ENCODE results near the gene NOS1.
"Not testable (repeated sequence)": the region's sequence is repeated elsewhere in the genome, so short reads cannot be mapped to it uniquely, and the experiment has no call there.

Gene NOS1

DNA sequence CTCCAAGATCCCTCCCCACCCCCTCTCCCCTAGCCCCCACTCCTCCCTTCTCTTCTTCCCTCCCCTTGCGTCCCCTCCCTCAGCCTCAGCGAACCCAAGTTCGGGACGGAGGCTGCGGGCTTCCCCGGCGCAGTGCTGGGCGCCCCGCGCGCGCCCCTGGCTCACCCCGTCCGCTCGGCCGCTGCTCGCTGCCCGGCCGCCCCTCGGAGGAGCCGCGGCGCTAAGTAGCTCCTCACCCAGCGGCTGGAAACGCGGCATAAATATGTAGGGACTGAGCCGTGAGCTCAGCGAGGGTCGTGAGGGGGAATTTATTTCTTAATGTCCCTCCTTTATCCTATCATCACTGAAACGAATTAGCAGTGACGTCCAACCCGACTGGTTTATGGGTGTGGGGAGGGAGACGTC lies at the start of gene NOS1:
Gene NOS1, minus strand, starts transcription at position 280 of the 405 bp plus-strand sequence. CDS start 30,557 bp downstream, outside the sequence.
- DNase-seq: no peak

DNA sequence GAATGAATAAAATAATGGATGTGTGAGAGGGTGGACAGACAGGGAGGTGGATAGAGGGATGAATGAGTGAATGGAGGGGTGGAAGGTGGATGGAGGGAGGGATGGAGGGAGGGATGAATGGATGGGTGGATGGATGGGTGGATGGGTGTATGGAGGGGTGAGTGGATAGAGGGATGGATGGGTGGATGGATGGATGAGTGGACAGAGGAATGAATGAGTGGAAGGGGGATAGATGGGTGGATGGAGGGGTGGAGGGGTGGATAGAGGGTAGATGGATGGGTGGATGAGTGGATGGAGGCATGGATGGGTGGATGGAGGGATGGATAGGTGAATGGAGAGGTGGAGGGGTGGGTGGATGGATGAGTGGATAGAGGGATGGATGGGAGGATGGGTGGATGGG lies 47.9 kb upstream of the NOS1 start:
- DNase-seq: no peak

DNA sequence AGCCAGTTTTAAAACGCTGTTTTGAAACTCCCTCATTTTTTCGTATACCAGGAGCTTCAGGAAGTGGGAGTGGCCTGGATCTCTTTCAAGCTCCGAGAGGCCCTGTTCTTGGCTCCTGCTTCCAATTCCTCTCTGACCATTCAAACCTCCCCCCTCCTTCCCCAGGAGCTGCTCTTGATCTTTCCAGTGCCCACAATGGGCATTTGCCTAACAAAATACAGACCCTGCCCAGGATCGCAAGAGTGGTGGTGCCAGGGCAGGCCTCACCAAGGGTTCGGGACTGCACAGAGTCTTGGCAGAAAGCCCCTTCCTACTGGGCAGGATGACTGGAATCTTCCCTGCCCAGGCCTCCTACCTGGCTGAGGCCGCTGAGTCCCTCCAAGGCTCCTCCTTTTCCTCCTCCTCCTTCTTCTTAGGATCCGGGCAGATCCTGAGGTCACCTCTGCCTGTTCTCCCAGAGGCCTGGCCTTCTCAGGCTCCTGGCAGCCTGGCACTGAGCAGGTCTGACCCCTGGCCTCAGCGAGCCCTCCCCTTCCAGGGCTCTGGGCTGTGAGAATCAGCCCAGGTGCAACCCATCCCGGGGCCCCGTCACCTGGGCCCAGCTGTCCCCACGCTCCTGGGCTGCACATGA lies 46.9 kb upstream of the NOS1 start:
- no peak for DNase-seq

DNA sequence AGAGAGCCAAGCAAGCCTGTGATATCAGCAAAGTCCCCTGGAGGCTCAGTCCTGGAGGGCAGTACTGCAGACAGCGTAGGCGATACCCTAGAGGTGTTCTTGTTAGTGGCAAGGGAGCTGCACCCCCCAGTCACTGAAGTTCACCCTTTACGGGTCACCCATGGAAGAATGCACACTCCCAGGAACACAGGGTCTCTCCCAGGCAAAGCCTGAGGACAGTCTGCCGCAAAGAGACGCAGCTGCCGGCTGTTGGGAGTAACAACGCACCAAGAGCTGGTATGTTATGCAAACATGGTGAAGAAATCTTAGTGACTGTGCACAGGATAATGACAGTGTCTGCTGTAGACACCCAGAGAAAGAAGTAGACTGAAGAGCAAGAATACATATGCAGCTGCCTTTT lies 43.5 kb upstream of the NOS1 start:
- no peak for DNase-seq

DNA sequence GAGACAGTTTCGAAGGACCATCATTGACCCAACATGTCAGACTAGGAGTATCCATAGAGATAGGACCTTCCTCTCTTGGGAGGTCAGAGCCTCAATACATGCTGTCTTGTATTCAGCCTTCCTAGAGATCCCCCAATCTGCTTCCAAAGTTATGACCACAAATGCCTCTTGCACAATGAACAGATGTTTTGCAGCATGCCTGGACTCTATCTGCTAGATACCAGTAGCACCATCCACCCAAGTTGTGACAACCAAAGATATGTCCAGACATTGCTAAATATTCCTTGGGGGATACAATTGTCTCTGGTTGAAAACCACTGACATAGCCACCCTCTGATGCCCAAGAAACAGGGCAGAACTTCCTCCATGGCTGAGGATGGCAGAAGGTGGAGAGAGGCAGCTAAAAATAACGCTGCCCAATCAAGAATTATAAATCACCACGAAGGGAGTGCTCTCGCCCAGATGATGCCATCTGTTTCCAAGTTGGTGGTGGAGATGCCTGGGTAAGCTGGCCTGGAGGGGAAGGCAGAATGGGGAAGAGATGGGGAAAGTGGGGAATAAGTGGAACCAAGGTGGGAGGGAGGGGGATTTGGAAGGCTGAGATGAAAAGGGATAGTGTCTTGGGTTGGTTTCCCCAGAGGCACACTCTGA lies 42.9 kb upstream of the NOS1 start:
- DNase-seq: no peak

DNA sequence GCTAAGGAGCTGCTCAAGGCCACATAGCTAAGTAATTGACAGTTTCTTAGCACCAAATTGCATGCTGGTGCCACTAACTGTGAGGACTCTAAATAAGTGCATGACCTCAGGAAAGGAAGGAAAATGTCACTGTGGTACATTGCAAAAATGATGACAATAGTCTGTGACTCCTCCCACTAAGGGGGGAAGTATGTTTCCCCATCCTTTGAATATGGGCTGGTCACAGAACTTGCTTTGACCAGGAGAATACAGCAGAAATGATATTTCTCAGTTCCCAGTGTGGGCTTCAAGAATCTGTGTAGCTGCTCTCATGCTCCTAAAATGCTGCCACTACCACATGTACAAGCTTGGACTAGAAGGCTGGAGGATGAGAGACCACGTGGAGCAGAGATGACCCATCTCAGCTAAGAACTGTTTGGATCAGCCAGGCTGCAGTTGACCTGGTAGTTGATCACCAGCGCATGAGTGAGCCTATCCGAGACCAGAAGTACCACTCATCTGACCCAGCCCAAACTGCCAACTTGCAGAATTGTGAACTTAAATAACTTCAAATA lies 42.2 kb upstream of the NOS1 start:
- DNase-seq: no peak

DNA sequence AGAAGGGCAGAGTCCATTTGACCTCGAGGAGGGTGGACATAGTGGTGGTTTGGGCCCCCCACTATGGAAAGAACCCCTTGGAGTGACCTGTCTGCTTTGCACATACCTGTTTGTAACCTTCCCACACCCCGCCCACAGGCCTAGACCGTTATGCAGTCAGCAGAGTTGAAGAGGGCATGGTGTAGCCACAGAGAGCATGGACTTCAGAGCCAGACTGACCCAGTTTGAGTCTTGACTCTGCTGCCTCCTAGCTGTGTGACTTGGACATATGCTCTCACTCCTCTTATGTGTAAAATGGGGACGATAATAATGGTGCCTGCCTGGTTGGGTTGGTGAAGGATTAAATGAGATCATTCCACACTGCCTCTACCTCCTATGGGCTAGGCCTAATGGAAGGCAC lies 40.9 kb upstream of the NOS1 start:
- DNase-seq: no peak

DNA sequence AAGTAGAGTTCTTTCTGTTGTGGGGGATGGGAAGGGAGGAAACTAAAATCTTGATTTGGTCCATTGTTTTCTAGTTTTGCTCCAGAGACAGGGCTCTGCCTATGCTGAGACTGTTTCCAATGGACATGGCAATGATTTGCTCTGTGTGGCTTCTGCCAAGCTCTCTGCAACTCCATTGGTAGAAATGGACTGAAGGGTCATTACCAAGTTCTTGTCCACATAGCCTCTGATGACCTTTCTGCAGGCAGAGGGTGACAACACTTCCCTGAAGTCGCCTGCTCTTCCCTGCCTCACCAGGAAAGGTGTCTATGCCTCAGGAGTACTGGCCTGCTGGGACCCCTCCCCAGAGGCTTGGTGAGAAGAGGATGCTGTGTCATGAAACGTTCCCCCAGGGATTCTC lies 39.5 kb upstream of the NOS1 start:
- DNase-seq: no peak

DNA sequence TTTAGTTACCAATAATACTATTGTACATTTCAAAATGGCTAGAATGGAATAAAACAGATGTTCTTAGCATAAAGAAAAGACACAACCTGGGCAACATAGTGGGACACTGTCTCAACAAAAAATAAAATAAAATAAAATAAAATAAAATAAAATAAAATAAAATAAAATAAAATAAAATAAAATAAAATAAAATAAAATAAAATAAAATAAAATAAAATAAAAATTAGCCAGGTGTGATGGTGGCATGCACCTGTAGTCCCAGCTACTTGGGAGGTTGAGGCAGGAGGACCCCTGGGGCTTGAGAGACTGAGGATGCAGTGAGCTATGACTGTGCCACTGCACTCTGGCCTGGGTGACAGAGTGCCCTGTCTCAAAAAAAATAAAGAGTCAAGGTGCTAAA lies 37.1 kb upstream of the NOS1 start:
- DNase-seq: not testable (repeated sequence)

DNA sequence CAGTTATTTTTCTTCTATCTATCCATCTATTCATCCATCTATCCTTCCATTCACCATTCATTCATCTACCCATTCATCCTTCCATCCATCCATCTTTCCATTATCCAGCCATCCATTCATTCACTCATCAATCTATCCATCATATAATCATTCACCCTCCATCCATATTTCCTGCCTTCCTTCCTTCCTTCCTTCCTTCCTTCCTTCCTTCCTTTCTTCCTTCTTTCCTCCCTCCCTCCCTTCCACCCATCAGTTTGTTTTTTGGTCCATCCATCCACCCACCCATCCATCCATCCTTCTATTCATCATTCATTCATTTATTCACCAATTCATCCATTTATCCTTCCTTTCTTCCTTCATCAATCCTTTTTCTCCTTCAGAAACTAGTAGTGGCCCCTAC lies 34.3 kb upstream of the NOS1 start:
- no peak for DNase-seq

DNA sequence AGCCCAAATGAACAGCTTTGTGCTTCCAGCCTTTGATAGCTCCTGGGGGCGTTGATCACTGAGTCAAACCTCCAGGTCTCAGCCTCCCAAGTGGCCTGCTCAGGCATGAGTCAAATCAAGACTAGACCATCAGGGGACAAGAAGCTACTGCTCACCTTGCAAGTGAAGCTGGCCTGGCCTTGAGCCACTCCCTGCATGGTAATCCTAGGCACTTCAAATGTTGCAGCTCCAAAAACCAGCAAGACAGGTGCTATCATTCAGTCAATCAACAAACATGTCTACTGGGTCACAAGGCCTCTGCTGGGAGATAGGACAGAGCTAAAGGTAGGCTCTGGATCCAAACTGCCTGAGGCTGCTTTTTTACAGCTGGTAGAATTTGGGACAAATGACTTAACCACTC lies 33.1 kb upstream of the NOS1 start:
- DNase-seq: no peak

DNA sequence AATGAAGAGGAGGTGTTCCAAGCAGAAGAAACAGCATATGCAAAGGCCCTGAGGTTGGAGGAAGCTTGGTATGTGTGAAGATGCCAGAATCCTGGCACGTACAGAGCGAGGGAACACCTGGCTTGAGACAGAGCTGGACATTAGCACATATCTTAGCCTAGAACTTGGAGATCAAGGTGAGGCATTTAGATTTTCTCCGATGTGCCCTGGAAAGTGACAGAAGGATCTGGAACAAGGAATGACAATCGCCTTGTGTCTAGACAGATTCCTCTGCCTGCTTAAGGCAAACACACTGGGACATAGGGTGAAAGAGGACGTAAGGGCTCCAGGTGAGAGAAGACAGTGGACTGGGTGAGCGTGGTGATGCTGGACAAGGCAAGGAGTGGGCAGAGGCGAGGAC lies 32.2 kb upstream of the NOS1 start:
- no peak for DNase-seq

DNA sequence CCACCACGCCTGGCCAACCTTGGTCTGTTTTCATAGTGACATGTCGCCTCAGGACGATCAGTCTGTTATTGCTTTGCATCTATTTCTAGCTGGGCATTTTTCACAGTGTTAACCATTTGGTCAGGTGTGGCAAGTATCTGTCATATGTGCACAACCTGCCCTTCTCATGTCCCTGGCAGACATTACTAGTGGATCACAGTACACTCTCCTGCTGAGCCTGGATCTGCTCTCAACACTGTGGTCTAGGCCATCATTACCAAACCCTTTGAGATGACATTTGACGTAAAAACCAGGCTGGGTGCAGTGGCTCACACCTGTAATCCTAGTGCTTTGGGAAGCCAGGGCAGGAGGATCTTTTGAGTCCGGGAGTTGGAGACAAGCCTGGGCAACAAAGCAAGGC lies 29.4 kb upstream of the NOS1 start:
- DNase-seq: no peak

DNA sequence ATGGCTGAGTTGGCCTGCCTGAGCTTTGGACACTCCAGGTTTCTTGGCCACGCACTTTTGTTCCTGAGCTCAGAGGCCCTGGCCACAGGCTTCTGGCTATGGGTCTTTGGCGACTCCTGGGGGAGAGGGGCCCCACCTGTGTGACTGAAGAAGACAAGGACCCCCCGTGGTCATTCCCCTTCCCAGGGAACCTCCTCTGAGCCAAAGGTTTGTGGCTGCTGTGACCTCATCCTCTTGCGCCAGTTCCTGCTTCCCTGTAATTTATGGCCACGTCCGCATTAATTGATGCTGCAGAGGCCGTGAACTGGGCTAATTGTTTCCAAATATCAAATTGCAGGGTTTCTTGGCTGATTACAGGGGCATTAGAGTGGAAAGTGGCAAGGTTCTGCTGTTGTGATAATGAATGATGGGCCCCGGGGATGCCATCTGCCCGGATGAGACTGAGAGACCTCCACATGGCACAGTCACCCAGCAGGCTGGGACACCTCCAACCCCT lies 27.6 kb upstream of the NOS1 start:
- DNase-seq: no peak

DNA sequence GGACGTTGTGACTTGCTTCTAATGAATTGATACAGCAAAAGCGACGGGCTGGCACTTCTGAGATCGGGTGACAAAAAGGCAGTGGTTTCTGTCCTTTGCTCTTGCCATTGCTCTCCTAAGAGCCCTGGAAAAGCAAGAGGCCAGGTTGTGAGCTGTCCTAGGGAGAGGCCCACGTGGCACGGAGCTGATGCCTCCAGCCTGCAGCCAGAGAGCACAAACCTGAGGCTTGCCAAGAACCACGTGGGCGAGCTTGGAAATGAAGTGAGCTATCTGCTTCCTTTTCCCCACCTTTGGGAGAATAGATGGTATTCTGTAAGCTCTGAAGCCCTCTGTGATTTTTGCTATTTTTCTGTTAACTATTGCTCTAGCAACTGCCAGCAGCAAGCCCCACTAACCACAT lies 26.4 kb upstream of the NOS1 start:
- no peak for DNase-seq

DNA sequence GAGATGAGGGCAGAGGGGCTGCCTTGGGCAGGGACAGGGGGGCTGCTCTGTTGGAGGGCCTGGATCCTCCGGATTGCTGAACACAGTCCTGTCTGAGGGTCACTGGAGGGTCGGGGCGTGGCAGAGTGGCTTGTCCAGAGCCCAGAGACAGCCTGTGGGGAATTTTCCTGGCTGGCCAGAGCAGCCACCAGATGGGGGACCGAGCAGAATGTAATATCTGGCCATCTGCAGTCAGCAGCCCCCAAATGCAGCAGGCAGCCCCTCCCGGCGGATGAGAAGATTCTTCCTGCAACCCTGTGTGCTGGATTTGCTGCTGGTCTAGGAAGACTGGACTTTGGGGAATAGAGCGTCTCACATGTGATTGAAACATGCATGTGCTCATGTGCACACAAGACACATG lies 23.3 kb upstream of the NOS1 start:
- no peak for DNase-seq

DNA sequence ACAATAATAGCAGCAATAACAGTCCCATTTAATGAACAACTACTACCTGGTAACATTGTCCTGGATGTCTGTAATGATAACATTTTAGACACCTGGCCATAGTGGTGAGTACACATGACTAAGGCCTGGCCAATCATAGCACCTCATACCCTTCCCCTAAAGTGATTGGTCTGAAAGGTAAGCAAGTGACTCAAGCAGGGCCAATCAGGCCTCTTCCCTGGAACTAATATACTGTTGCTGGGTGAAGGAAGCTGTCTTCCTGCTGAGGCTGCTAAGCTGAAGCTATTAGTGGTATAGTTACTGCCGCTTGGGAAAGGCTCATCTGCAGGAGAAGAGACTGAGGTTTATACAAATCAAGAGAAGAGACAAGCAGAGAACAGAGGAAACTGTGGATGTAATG lies 18.7 kb upstream of the NOS1 start:
- DNase-seq: no peak

DNA sequence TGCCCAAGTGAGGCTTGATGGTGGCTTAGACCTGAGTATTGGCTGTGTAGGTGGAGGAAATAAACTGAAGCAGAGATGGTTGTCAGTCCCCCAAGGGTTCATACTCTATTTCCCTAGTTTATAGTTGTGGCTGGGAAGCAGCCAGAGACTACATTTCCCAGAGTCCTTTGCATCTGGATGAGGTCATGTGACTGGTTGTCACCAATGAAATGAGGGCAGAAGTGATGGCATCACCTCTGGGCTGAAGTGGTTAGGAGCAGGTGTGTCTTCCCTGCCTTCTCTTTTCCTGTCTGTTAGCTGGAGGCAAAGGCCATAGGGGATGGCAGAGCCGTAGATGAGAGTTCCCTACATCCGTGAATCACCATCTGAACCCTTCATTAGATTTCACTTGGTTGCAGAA lies 16.3 kb upstream of the NOS1 start:
- peak; percentile 46 for DNase-seq

DNA sequence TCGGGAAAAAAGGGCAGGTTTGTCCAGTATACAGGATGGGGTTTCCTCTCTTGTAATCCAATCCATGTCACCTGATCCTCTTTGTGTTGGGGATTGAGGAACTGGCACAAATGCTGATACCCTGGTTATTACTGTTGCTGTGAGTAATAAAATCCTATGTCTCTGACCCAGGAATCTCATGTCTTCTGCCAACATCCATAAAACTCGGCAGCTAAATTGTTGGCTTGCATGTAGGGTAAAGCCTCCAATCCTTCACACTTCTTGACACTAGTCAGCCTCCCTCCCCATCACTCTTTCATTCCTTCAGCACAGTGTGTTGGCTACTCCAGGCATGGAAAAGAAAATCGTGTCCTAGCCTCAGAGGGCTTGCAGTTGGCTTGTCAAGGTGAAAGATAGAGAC lies 9.2 kb upstream of the NOS1 start:
- no peak for DNase-seq

DNA sequence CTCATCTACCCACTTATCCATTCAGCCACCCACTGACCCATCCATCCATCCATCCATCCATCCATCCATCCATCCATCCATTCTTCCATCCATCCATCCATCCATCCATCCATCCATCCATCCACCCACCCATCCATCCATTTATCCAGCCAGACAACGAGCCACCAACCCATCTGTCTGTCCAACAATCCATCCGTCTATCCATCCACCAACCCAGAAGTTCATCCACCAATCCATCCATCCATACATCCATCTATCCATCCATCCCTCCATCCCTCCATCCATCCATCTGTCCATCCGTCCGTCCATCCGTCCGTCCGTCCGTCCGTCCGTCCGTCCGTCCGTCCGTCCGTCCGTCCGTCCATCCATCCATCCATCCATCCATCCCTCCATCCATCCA lies 8.6 kb upstream of the NOS1 start:
- not testable (repeated sequence) for DNase-seq

DNA sequence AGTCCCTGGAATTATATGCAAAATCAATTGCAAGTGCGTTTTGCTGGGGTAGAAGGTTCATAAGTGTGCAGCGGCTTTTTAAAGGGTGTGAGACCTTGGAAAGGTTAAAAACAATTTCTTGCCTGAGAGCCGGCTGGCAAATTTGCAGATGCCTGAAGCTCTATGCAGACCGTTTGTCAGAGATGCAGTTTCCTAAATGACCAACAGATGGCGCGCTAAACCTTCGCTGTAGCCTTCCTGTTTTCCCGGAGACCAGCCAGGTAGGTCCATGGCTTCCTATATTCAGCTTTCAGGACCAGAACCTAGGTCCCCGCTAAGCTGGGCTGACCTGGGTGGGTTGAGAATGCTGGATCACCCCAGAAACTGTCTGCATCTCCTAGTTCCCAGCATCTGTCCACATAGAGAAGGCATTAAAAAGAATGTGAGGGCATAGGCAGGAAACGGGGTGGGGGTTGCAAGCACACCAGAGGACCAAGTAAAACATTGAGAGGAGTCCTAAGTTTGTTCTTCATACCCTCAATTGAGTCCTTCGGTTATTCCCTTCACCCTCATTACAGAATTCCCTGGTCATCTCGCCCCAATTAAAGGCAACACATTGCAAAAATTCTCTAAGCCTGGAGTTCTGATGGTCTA lies 5.7 kb upstream of the NOS1 start:
- DNase-seq: peak; percentile 50

DNA sequence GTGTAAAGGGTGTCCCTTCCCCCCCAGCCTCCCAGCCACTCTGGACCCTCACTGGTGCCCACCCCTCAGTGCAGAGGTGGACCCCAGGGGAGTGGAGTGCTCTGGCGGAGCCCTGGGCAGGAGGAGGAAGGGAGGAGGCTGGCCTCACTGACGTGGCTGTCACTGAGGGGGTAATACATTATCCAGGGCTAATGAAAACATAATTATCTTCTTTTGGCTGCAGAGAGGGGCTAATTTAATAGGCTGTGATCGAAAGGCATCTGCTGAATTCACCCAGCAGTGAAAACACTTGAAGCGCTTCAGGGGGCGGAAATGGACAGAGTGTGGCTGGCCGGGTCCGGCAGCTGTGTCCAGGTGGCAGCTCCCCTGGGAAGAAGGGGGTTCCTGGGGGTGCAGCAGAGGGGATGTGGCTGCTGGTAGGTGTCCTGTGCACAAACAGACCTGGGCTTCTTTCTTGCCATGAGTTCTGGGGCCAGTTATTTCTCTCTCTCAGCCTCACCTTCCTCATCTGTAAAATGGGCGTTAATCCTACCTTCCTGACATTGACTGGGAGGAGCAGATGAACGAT lies 3.7 kb upstream of the NOS1 start:
- DNase-seq: no peak

DNA sequence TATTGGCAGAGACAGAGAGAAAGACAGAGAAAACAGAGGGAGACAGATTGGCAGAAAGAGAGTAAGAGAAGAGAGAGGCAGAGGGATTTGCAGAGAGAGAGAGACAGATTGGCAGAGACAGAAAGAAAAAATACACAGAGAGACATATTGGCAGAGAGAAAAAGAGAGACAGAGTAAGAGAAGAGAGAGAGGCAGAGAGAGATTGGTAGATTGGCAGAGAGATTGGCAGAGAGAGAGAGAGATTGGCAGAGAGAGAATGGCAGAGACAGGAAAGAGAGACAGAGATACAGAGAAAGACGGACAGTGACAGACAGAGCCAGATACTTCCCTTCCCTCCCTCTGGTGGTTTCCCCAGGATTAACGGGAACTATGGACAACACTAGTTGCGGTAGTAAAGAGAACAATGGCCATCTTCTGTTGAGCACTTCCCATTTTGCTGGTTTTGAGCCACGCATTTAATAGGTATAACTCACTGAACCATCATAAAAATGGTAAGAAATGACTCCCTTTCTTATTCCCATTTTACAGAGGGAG lies 2.6 kb upstream of the NOS1 start:
- DNase-seq: peak; percentile 4

Data from SHP77 treated with DMSO at 0.1 percent for 48 hours (cell line).